HFFc6 (cell line): ENCODE results near the gene IL2RA. TPM values are rescaled to one million over a fixed set of nuclear protein-coding genes. Genes with fewer than 3 reads are reported as not detected.

Experiments
- DNase-seq: peaks from one replicate; pipeline ENCODE4 v3.0.0-alpha.2; 2018
- H3K27ac Mint-ChIP-seq: 2 replicates; pipeline ENCODE4 v1.8.0; 2020; ENCODE audit warnings: mild to moderate bottlenecking, mixed read lengths
- H3K27me3 Mint-ChIP-seq: 2 replicates; pipeline ENCODE4 v1.8.0; 2021; ENCODE audit warnings: mild to moderate bottlenecking, moderate library complexity, mixed read lengths; ENCODE audit not compliant: insufficient read depth
- H3K36me3 Mint-ChIP-seq: 2 replicates; pipeline ENCODE4 v1.8.0; 2021; ENCODE audit warnings: low read depth, mixed read lengths
- H3K4me1 Mint-ChIP-seq: 2 replicates; pipeline ENCODE4 v1.8.0; 2020; ENCODE audit warnings: low read depth, mixed read lengths
- H3K4me3 Mint-ChIP-seq: 2 replicates; pipeline ENCODE4 v1.8.0; 2020; ENCODE audit warnings: mild to moderate bottlenecking, moderate library complexity, mixed read lengths
- H3K9me3 Mint-ChIP-seq: 2 replicates; pipeline ENCODE4 v1.8.0; 2020; ENCODE audit warnings: mild to moderate bottlenecking, mixed read lengths
- total RNA-seq, 6 experiments: library from RNA; stranded (reverse); fragmentation: NEBNext Ultra II Directional; extraction: Animal tissue kit (Norgen Biotek cat#: 25700); gene quantifications; 2 replicates in 1 of 6; 3 replicates in 5 of 6; pipeline ENCODE4 v1.2.3, GENCODE V29; 2021
- TF ChIP-seq, protein P1 (sequence below): fragments of 200-600 bp; sonication (generic); IDR thresholded peaks from 2 replicates; pipeline ENCODE4 v1.5.0; 2021; ENCODE audit warnings: antibody characterized with exemption, mild to moderate bottlenecking

IL2RA gene
- total RNA-seq, 6 experiments from 2014 or later: not detected

DNA sequence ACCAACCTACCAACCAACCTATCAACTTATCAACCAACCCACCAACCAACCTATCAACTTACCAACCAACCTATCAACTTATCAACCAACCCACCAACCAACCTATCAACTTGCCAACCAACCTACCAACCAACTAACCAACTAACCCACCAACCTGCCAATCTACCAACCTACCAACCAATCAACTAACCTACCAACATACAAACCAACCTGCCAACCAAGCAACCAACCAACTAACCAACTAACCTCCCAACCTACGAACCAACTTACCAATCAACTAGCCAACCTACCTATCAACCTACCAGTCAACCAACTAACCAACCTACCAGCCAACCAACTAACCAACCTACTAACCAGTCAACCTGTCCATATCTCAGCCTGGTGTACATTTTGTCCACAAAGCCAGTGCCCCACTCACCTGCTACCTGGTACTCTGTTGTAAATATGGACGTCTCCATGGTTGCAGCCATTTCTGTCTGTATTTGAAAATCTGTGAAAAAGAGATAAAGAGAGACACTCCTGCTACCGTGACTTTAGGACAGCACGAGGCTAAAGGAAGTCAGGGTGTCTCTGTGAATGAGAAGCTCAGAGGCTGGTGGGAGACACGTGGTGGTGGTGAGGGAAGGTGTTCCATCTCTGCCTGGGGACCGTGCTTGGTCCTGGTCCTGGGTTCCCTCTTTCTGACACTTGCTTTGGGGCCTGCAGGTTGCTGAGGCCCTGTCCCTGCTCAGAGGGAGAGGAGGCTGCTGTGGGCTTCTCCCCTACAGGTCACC, 43.0 kb downstream of the IL2RA start:
- no peak overlapping the region for H3K27ac Mint-ChIP-seq
- H3K4me1 Mint-ChIP-seq: peaks cover 11% of the 10 kb centered on the region
- H3K4me3 Mint-ChIP-seq: no peak overlapping the region
- no peaks in the 10 kb centered on the region for H3K36me3 Mint-ChIP-seq
- DNase-seq: no peak
- TF ChIP-seq, protein P1, sequence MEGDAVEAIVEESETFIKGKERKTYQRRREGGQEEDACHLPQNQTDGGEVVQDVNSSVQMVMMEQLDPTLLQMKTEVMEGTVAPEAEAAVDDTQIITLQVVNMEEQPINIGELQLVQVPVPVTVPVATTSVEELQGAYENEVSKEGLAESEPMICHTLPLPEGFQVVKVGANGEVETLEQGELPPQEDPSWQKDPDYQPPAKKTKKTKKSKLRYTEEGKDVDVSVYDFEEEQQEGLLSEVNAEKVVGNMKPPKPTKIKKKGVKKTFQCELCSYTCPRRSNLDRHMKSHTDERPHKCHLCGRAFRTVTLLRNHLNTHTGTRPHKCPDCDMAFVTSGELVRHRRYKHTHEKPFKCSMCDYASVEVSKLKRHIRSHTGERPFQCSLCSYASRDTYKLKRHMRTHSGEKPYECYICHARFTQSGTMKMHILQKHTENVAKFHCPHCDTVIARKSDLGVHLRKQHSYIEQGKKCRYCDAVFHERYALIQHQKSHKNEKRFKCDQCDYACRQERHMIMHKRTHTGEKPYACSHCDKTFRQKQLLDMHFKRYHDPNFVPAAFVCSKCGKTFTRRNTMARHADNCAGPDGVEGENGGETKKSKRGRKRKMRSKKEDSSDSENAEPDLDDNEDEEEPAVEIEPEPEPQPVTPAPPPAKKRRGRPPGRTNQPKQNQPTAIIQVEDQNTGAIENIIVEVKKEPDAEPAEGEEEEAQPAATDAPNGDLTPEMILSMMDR: no peak
- H3K9me3 Mint-ChIP-seq: peaks cover 4% of the 10 kb centered on the region; the same call in 1 of the 2 replicates
- peaks cover 33% of the 10 kb centered on the region for H3K27me3 Mint-ChIP-seq

DNA sequence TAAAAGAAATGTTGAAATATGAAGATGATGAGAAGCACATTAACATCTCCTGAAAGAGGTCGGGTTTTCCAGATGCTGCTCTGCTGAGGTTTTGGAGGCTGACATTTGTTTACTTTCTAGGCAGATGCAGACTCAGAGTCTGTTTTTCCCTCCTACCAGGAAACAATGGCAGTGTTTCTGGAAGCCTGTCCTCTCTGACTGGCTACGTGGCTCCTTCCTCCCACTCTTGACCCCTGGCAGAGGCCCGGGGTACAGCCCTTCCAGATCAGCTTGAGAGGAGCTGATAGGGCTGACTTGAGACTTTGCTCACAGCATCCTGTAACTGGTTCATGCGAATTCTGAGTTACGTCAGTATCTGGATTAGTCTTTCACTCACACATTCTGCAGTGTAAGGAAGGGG, 43.7 kb downstream of the IL2RA start:
- H3K27me3 Mint-ChIP-seq: peaks cover 28% of the 10 kb centered on the region
- peaks cover 4% of the 10 kb centered on the region; the same call in 1 of the 2 replicates for H3K9me3 Mint-ChIP-seq
- H3K27ac Mint-ChIP-seq: no peak overlapping the region
- TF ChIP-seq, protein P1: no peak
- no peak for DNase-seq
- H3K4me1 Mint-ChIP-seq: peaks cover 3% of the 10 kb centered on the region; the same call in 1 of the 2 replicates
- no peaks in the 10 kb centered on the region for H3K36me3 Mint-ChIP-seq
- no peak overlapping the region for H3K4me3 Mint-ChIP-seq

DNA sequence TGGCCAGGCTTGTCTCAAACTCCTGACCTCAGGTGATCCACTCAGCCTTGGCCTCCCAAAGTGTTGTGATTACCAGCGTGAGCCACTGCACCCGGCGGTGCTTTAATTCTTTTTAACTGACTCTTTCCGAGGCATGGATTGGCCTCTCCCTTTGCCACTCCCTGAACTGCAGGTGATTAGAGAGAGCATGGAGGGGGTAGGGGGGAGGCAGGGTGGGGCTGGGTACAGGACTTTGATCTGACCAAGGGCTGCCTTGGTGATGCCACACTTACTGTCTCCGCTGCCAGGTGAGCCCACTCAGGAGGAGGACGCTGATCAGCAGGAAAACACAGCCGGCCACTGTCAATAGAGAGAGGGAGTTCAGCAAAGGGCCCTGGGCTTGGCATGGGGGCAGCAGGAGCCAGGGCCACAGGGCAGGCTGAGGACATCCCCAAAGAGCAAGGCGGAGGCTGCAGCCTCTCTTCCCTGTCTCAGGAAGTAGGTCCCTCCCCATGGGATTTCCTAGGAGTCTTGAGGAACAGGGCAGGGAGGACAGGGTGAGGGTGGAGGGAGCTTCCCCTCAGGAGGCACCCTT, 44.3 kb downstream of the IL2RA start:
- TF ChIP-seq, protein P1: no peak
- DNase-seq: no peak
- Mint-ChIP-seq H3K36me3 (no peaks in the 10 kb centered on the region), H3K27me3 (peaks cover 28% of the 10 kb centered on the region), H3K27ac (no peak overlapping the region), H3K9me3 (peaks cover 4% of the 10 kb centered on the region; the same call in 1 of the 2 replicates), H3K4me1 (no peaks in the 10 kb centered on the region; the same call in 1 of the 2 replicates), H3K4me3 (no peak overlapping the region)

DNA sequence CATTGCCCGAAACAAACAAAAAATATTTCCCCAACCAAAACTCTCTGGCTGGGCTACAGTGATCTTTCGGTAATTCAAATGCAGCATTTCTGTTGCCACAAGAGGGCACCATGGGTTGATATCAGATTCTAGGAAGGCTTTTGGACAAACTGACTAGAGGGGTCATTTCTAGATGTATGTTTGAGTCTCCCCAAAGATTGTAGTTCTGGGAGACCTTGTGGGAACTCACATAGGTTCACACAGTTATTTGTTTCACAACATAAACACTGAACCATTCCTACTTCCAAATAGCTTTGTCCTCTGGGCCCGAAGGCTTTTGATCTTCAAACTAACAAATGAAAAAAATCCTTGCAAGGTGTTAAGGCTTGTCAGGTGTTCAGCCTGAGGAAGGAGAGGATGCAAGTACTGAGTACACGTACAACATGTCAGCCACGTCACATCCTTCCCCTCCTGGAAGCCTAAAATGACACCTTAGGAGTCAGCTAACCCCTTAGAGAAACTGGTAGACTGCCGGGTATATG, 47.9 kb downstream of the IL2RA start:
- H3K9me3 Mint-ChIP-seq: no peaks in the 10 kb centered on the region
- DNase-seq: peak; percentile 27
- peaks cover 2% of the 10 kb centered on the region for H3K4me1 Mint-ChIP-seq

DNA sequence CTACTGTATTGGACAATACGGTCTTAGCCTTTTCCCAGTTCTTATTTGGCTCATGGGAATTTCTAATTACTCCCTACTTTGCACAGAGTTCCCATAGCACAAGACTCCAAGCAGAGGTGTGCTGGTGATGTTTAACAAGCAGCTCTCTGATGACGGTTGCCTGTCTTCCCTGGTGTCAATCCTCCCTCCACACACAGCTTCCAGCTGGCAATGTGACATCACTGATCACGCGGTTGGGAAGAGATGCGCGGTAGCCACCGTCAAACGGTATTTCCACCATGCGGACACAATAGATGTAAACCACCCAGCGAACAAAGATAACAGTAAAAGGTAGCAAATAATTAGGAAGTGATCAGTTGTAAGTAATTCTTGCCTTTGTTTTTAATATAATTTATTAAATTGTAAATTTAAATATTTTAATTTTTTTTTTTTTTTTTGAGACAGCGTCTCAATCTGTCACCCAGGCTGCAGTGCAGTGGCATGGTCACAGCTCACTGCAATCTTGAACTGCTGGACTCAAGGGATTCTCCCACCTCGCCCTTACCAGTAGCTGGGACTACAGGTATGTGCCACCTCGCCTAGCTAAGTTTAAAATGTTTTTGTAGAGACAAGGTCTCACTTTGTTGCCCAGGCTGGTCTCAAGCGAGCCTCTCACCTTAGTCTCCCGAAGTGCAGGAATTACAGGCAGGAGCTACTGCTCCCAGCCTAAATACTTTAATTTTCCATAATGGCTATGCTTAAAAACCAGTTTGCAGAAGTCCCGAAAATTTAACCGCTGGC, 48.6 kb downstream of the IL2RA start:
- Mint-ChIP-seq H3K27me3 (peaks cover 22% of the 10 kb centered on the region), H3K27ac (no peak overlapping the region), H3K4me1 (peaks cover 6% of the 10 kb centered on the region), H3K4me3 (no peak overlapping the region), H3K36me3 (no peaks in the 10 kb centered on the region), H3K9me3 (no peaks in the 10 kb centered on the region)
- TF ChIP-seq, protein P1: no peak
- no peak for DNase-seq

More for the DNA sequence above, 47.9 kb downstream of the IL2RA start:
- H3K27me3 Mint-ChIP-seq: peaks cover 22% of the 10 kb centered on the region
- no peaks in the 10 kb centered on the region for H3K36me3 Mint-ChIP-seq
- TF ChIP-seq, protein P1: peak; percentile 85
- H3K27ac Mint-ChIP-seq: no peak overlapping the region
- no peak overlapping the region for H3K4me3 Mint-ChIP-seq
